NCI-H2107 (cell line): ENCODE measurements around the gene TCF19.
"Not testable (repeated sequence)": the region's sequence is repeated elsewhere in the genome, so short reads cannot be mapped to it uniquely, and the experiment has no call there.

Source experiments
- DNase-seq: peaks from one replicate; lab custom pipeline; 2025; lab: John Stamatoyannopoulos, UW

TCF19 gene

GRCh38 chr6:31162463-31163165 lies 4.2 kb downstream of the TCF19 start:
- DNase-seq, result no peak

GRCh38 chr6:31163922-31164321 lies 5.5 kb downstream of the TCF19 start:
- DNase-seq, result no peak

- not testable (repeated sequence) for DNase-seq
Measured at GRCh38 chr6:31164475-31165063, 6.2 kb downstream of the TCF19 start.

- not testable (repeated sequence) for DNase-seq
Measured at GRCh38 chr6:31165064-31165832, 6.9 kb downstream of the TCF19 start.

GRCh38 chr6:31165986-31166385 lies 7.6 kb downstream of the TCF19 start:
- no peak for DNase-seq

- no peak for DNase-seq
Measured at GRCh38 chr6:31168606-31169005, 10.2 kb downstream of the TCF19 start.

GRCh38 chr6:31169123-31169857 lies 10.9 kb downstream of the TCF19 start:
- no peak for DNase-seq

- not testable (repeated sequence) for DNase-seq
Measured at GRCh38 chr6:31169858-31170599, 11.6 kb downstream of the TCF19 start.

- no peak for DNase-seq
Measured at GRCh38 chr6:31170600-31170881, 12.2 kb downstream of the TCF19 start, which contains the start of gene POU5F1. TSS of gene POU5F1 (minus strand) at chr6:31170682. CDS start at chr6:31170620, 62 bp downstream.

- DNase-seq, result no peak
Measured at GRCh38 chr6:31170987-31171671, 12.7 kb downstream of the TCF19 start.

- DNase-seq, result no peak
Measured at GRCh38 chr6:31171931-31172905, 13.8 kb downstream of the TCF19 start.

- DNase-seq, result no peak
Measured at GRCh38 chr6:31172973-31173384, 14.6 kb downstream of the TCF19 start.

- no peak for DNase-seq
Measured at GRCh38 chr6:31173406-31173805, 15.0 kb downstream of the TCF19 start.

- DNase-seq, result no peak
Measured at GRCh38 chr6:31174378-31174777, 16.0 kb downstream of the TCF19 start.

GRCh38 chr6:31175971-31176370 lies 17.6 kb downstream of the TCF19 start:
- no peak for DNase-seq

GRCh38 chr6:31178143-31179041 lies 20.0 kb downstream of the TCF19 start:
- DNase-seq, result no peak

- no peak for DNase-seq
Measured at GRCh38 chr6:31179042-31179386, 20.6 kb downstream of the TCF19 start.

GRCh38 chr6:31179896-31180295 lies 21.5 kb downstream of the TCF19 start:
- no peak for DNase-seq

- DNase-seq, result no peak
Measured at GRCh38 chr6:31180500-31180899, 22.1 kb downstream of the TCF19 start.
